ENCODE results near the gene CD37.

- no peak for TF ChIP-seq CTCF (IDR thresholded peaks at IDR 0.05)
- no peak for TF ChIP-seq POLR2A (IDR thresholded peaks at IDR 0.05)
These were observed 14.4 kb downstream of the CD37 start for GRCh38 chr19:49349567-49349966.
